Measurements from ENCODE around the gene PCDHGA11.

GRCh38 chr5:141411575-141411974 lies 9.3 kb upstream of the PCDHGA11 start:
- TF ChIP-seq EZH2 (IDR thresholded peaks at IDR 0.05; ENCODE audit: insufficient read depth, poor library complexity, severe bottlenecking) (no peak), EZH2phosphoT487 (IDR thresholded peaks at IDR 0.05; ENCODE audit: insufficient read depth, low read depth) (no peak)

Data from GM23248 (cell line).